ENCODE measurements around the gene ITGA2.

Gene ITGA2

GRCh38 chr5:53011233-53011632, 22.1 kb downstream of the ITGA2 start:
- TF ChIP-seq CTCF (IDR thresholded peaks at IDR 0.05; ENCODE audit: low read length, missing control alignments) = no peak
- no peak overlapping the region for H3K4me3 ChIP-seq (replicated peaks; ENCODE audit: low read depth, low read length)
- no peak for DNase-seq (ENCODE audit: low read depth)

- H3K4me3 ChIP-seq (replicated peaks; ENCODE audit: low read depth, low read length) = no peak overlapping the region
- DNase-seq (ENCODE audit: low read depth) = no peak
- TF ChIP-seq CTCF (IDR thresholded peaks at IDR 0.05; ENCODE audit: low read length, missing control alignments) = no peak
Measured at GRCh38 chr5:53013857-53014256, 24.7 kb downstream of the ITGA2 start.

- no peak for TF ChIP-seq CTCF (IDR thresholded peaks at IDR 0.05; ENCODE audit: low read length, missing control alignments)
- no peak for DNase-seq (ENCODE audit: low read depth)
- no peak overlapping the region for H3K4me3 ChIP-seq (replicated peaks; ENCODE audit: low read depth, low read length)
Measured at GRCh38 chr5:53017383-53017782, 28.2 kb downstream of the ITGA2 start.

GRCh38 chr5:53017794-53018391, 28.7 kb downstream of the ITGA2 start:
- H3K4me3 ChIP-seq (replicated peaks; ENCODE audit: low read depth, low read length) = no peak overlapping the region
- TF ChIP-seq CTCF (IDR thresholded peaks at IDR 0.05; ENCODE audit: low read length, missing control alignments) = no peak
- DNase-seq (ENCODE audit: low read depth) = no peak

GRCh38 chr5:53019320-53019719, 30.2 kb downstream of the ITGA2 start:
- H3K4me3 ChIP-seq (replicated peaks; ENCODE audit: low read depth, low read length) = no peak overlapping the region
- TF ChIP-seq CTCF (IDR thresholded peaks at IDR 0.05; ENCODE audit: low read length, missing control alignments) = peak; percentile 23
- DNase-seq (ENCODE audit: low read depth) = peak; percentile 80

GRCh38 chr5:53022930-53023511, 33.9 kb downstream of the ITGA2 start:
- TF ChIP-seq CTCF (IDR thresholded peaks at IDR 0.05; ENCODE audit: low read length, missing control alignments) = no peak
- no peak for DNase-seq (ENCODE audit: low read depth)
- no peak overlapping the region for H3K4me3 ChIP-seq (replicated peaks; ENCODE audit: low read depth, low read length)

GRCh38 chr5:53023969-53024368, 34.8 kb downstream of the ITGA2 start:
- TF ChIP-seq CTCF (IDR thresholded peaks at IDR 0.05; ENCODE audit: low read length, missing control alignments) = no peak
- peak; percentile 86 for DNase-seq (ENCODE audit: low read depth)
- no peak overlapping the region for H3K4me3 ChIP-seq (replicated peaks; ENCODE audit: low read depth, low read length)

Data from fibroblast of pulmonary artery (primary cell).